ENCODE measurements around the gene DNM3. TPM values are rescaled to one million over a fixed set of nuclear protein-coding genes. Genes with fewer than 3 reads are reported as not detected.

Gene DNM3
- total and polyA plus RNA-seq, 4 donors, result 2.1 to 16.3 (median 5.6) TPM

DNA sequence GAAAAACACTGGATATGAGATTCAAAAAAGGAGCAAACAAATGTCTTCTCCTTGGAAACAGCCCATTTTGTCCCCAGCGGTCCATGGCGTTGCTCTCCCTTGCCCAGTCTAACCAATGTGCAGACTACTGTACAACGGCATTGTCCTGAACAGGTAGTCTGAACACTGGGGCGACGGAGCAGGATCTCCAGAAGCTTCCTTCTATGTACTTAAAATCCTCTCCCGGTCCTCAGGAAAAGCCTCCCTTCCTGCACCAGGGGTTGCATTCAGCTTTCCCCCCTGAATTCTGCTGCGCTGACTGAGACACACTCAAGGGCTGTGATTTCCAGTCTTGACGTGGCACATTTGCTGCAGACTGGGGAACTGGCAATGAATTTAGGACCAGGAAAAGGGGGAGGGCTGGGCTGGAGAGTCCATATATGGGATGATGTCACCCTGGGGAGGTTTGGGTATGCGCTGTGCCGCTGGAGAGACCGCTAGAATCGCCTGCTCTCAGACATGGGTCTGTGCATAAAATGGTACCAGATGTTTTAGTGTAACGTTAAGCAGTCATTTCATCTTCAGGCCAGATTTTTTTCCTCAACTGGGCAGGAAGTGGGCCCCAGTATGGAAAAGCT lies 303.3 kb downstream of the DNM3 start:
- Histone ChIP-seq H3K27ac (ENCODE audit: low read depth in 1 of 2, low read length in 1 of 2) (peak overlapping the region; percentile 37 to 87), H3K9me3 (ENCODE audit: control insufficient read depth in 4 of 4, insufficient read depth in 3 of 4, low read length in 3 of 4) (no peaks in the 10 kb centered on the region), H3K9ac (ENCODE audit: insufficient read depth in 1 of 2, low read length in 2 of 2) (peak overlapping the region; percentile 99 to 100), H3K27me3 (ENCODE audit: control insufficient read depth in 3 of 3, insufficient read depth in 3 of 3, low read length in 2 of 3) (no peaks in the 10 kb centered on the region), H3K36me3 (ENCODE audit: control insufficient read depth in 4 of 4, insufficient read depth in 4 of 4, low read length in 4 of 4) (peaks cover 0 to 18% (median 1%) of the 10 kb centered on the region in 4 donors), H3K4me1 (ENCODE audit: control insufficient read depth in 5 of 5, insufficient read depth in 5 of 5, low read length in 5 of 5) (peaks cover 0 to 55% (median 13%) of the 10 kb centered on the region in 5 donors), H3K4me3 (peak overlapping the region; percentile 26)
- ATAC-seq (ENCODE audit: insufficient read depth, low FRiP score) (peak; percentile 81), DNase-seq (peak; percentile 97 to 99 (median 99))
- TF ChIP-seq, protein P1, sequence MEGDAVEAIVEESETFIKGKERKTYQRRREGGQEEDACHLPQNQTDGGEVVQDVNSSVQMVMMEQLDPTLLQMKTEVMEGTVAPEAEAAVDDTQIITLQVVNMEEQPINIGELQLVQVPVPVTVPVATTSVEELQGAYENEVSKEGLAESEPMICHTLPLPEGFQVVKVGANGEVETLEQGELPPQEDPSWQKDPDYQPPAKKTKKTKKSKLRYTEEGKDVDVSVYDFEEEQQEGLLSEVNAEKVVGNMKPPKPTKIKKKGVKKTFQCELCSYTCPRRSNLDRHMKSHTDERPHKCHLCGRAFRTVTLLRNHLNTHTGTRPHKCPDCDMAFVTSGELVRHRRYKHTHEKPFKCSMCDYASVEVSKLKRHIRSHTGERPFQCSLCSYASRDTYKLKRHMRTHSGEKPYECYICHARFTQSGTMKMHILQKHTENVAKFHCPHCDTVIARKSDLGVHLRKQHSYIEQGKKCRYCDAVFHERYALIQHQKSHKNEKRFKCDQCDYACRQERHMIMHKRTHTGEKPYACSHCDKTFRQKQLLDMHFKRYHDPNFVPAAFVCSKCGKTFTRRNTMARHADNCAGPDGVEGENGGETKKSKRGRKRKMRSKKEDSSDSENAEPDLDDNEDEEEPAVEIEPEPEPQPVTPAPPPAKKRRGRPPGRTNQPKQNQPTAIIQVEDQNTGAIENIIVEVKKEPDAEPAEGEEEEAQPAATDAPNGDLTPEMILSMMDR (IDR thresholded peaks at IDR 0.05; ENCODE audit: control extremely low read depth, extremely low read depth), result no peak
- 77 to 79% methylated on average over 13 of the region's 13 CpGs for WGBS, 2 donors

DNA sequence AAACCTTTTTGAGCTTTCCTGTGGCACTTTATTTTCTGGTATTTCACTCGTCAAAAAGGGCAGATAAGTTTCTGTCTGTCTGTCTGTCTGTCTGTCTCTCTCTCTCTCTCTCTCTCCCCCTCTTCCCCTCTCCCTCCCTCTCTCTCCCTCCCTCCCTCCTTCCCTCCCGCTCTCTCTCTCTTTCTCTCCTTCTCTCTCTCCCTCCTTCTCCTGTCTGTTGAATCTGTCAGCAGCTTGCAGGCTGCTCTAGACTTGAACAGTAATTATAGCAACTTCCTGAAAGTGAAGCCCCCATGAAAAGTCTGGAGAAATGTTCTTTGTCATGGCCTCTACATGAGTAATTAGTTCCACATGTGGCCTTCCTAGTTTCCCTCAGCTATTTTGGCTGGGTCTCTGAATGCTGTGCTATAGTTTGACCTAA lies 303.9 kb downstream of the DNM3 start:
- H3K36me3 ChIP-seq (ENCODE audit: control insufficient read depth in 4 of 4, insufficient read depth in 4 of 4, low read length in 4 of 4), result peaks cover 0 to 18% (median under 1%) of the 10 kb centered on the region in 4 donors
- H3K9ac ChIP-seq (ENCODE audit: insufficient read depth in 1 of 2, low read length in 2 of 2), result peak overlapping the region in 1 of 2 donors; percentile 100
- TF ChIP-seq, protein P1 (IDR thresholded peaks at IDR 0.05; ENCODE audit: control extremely low read depth, extremely low read depth), result no peak
- peaks cover 0 to 55% (median 13%) of the 10 kb centered on the region in 5 donors for H3K4me1 ChIP-seq (ENCODE audit: control insufficient read depth in 5 of 5, insufficient read depth in 5 of 5, low read length in 5 of 5)
- DNase-seq (peak; percentile 51 to 88 (median 87)), ATAC-seq (ENCODE audit: insufficient read depth, low FRiP score) (no peak)
- H3K9me3 ChIP-seq (ENCODE audit: control insufficient read depth in 4 of 4, insufficient read depth in 3 of 4, low read length in 3 of 4), result no peaks in the 10 kb centered on the region
- H3K27me3 ChIP-seq (ENCODE audit: control insufficient read depth in 3 of 3, insufficient read depth in 3 of 3, low read length in 2 of 3), result no peaks in the 10 kb centered on the region
- no peak overlapping the region for H3K4me3 ChIP-seq
- peak overlapping the region; percentile 17 to 84 for H3K27ac ChIP-seq (ENCODE audit: low read depth in 1 of 2, low read length in 1 of 2)
- 51 to 71% methylated on average over 2 of the region's 2 CpGs for WGBS, 2 donors

DNA sequence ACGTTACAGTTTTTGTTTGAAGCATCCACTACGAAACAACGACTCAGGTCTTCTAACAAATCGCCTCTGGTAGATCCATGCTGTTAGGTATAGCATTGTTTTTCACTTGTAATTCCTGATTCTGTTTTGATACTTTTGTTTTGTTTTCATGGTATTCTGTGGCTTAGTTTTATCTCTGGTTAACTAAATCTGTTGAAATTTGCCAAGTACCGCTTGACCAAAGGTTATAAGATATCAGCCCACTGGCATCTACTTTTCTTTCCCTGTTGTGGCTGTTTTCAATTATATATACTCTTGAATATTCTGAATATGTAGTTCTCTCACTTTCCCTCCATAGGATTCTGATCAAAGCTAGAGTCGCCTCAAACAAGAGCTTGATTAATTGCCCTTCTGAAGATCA lies 304.4 kb downstream of the DNM3 start:
- Histone ChIP-seq H3K4me3 (no peak overlapping the region), H3K4me1 (ENCODE audit: control insufficient read depth in 5 of 5, insufficient read depth in 5 of 5, low read length in 5 of 5) (peaks cover 0 to 53% (median 13%) of the 10 kb centered on the region in 5 donors), H3K27ac (ENCODE audit: low read depth in 1 of 2, low read length in 1 of 2) (peak overlapping the region; percentile 17 to 84), H3K9ac (ENCODE audit: insufficient read depth in 1 of 2, low read length in 2 of 2) (peak overlapping the region in 1 of 2 donors; percentile 100), H3K9me3 (ENCODE audit: control insufficient read depth in 4 of 4, insufficient read depth in 3 of 4, low read length in 3 of 4) (no peaks in the 10 kb centered on the region), H3K36me3 (ENCODE audit: control insufficient read depth in 4 of 4, insufficient read depth in 4 of 4, low read length in 4 of 4) (peaks cover 0 to 18% (median 0%) of the 10 kb centered on the region in 4 donors), H3K27me3 (ENCODE audit: control insufficient read depth in 3 of 3, insufficient read depth in 3 of 3, low read length in 2 of 3) (no peaks in the 10 kb centered on the region)
- ATAC-seq (ENCODE audit: insufficient read depth, low FRiP score) (no peak), DNase-seq (no peak)
- WGBS, 2 donors, result 71 to 77% methylated on average over 6 of the region's 6 CpGs
- TF ChIP-seq, protein P1 (IDR thresholded peaks at IDR 0.05; ENCODE audit: control extremely low read depth, extremely low read depth), result no peak

All from lung (tissue), 12 donors.